RPMI7951 (cell line): ENCODE measurements around the gene RNASE12. TPM values are rescaled to one million over a fixed set of nuclear protein-coding genes. Genes with fewer than 3 reads are reported as not detected.
"Not testable (repeated sequence)": the region's sequence is repeated elsewhere in the genome, so short reads cannot be mapped to it uniquely, and the experiment has no call there.

Experiments used
- DNase-seq: peaks from one replicate; pipeline ENCODE4 v3.0.0-alpha.2; 2012; ENCODE audit warnings: low read depth
- total RNA-seq: library from RNA; depleted of rRNA; stranded (reverse); fragments of >200 nt; shearing (Covaris generic); gene quantifications from 2 replicates; pipeline ENCODE4 v1.2.3, GENCODE V29; 2014; rRNA removed

RNASE12 gene
- not detected in 2 replicates for total RNA-seq

- no peak for DNase-seq
These were observed at the start of gene RNASE12 for GRCh38 chr14:20591235-20591634. Gene RNASE12 (minus strand): TSS chr14:20591376. CDS start chr14:20590723, 653 bp downstream.

- peak; percentile 68 for DNase-seq
These were observed 41.9 kb upstream of the RNASE12 start for GRCh38 chr14:20632831-20633691.

- DNase-seq = no peak
These were observed 41.3 kb upstream of the RNASE12 start for GRCh38 chr14:20632448-20632830.

- DNase-seq = peak; percentile 73
These were observed 40.8 kb upstream of the RNASE12 start for GRCh38 chr14:20631880-20632389.

- DNase-seq = peak; percentile 42
These were observed 40.1 kb upstream of the RNASE12 start for GRCh38 chr14:20631023-20631879.

- no peak for DNase-seq
These were observed 39.3 kb upstream of the RNASE12 start for GRCh38 chr14:20630340-20631022.

GRCh38 chr14:20628063-20628854 lies 37.1 kb upstream of the RNASE12 start:
- no peak for DNase-seq

GRCh38 chr14:20627346-20628027 lies 36.3 kb upstream of the RNASE12 start:
- no peak for DNase-seq

- no peak for DNase-seq
These were observed 35.1 kb upstream of the RNASE12 start for GRCh38 chr14:20626274-20626673.

GRCh38 chr14:20624495-20625070 lies 33.4 kb upstream of the RNASE12 start:
- DNase-seq = peak; percentile 74

GRCh38 chr14:20623798-20624197 lies 32.6 kb upstream of the RNASE12 start:
- no peak for DNase-seq

- DNase-seq = no peak
These were observed 31.7 kb upstream of the RNASE12 start for GRCh38 chr14:20622816-20623291.

- DNase-seq = no peak
These were observed 29.8 kb upstream of the RNASE12 start for GRCh38 chr14:20620798-20621478.

GRCh38 chr14:20619688-20620087 lies 28.5 kb upstream of the RNASE12 start:
- not testable (repeated sequence) for DNase-seq

- no peak for DNase-seq
These were observed 27.1 kb upstream of the RNASE12 start for GRCh38 chr14:20618271-20618749.

- no peak for DNase-seq
These were observed 26.2 kb upstream of the RNASE12 start for GRCh38 chr14:20617138-20618003.

GRCh38 chr14:20615996-20616395 lies 24.8 kb upstream of the RNASE12 start:
- DNase-seq = no peak
